ENCODE data around the gene SLC39A11. TPM values are rescaled to one million over a fixed set of nuclear protein-coding genes. Genes with fewer than 3 reads are reported as not detected.

SLC39A11 gene
- total RNA-seq, 2 donors from 2014 or later = 18.1 to 20.1 TPM

DNA sequence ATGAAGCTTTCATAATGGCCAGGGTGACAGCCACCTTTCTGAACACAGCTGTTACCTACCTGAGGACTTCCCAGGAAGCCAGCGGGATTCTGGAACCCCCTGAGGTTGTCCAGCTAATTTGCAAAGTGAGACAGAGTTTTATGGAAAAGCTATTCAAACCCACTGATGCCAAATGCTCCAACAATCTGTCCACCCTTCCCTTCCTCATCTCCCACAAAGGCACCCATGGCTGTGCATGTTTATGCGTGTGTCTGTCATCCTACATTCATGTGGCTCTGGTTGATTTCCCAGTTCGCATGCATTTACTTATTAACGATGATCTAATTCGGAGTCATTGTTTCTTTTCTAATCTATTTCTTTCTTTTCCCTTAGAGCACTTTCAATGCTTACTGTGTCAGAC lies 217.1 kb downstream of the SLC39A11 start:
- no peak overlapping the region for H3K9ac ChIP-seq (ENCODE audit: extremely low read depth, low read length, poor library complexity, severe bottlenecking)
- no peaks in the 10 kb centered on the region for H3K36me3 ChIP-seq (ENCODE audit: control insufficient read depth, insufficient read depth, low read length)
- Mint-ChIP-seq H3K36me3 (ENCODE audit: low read depth) (peaks cover 19% of the 10 kb centered on the region), H3K9me3 (peaks cover 50% of the 10 kb centered on the region), H3K4me1 (no peaks in the 10 kb centered on the region), H3K27me3 (ENCODE audit: insufficient read depth) (peaks cover 10% of the 10 kb centered on the region), H3K4me3 (no peak overlapping the region), H3K27ac (no peak overlapping the region)
- WGBS, 2 experiments (ENCODE audit: insufficient coverage in 1 of 2, insufficient read length in 1 of 2) = 83 to 88% methylated on average over 4 to 5 of the region's 5 CpGs
- peak; percentile 20 for DNase-seq
- no peaks in the 10 kb centered on the region for H3K4me1 ChIP-seq (ENCODE audit: control insufficient read depth, insufficient read depth, low read length)
- H3K4me3 ChIP-seq (ENCODE audit: low read length) = no peak overlapping the region
- TF ChIP-seq, protein P1, sequence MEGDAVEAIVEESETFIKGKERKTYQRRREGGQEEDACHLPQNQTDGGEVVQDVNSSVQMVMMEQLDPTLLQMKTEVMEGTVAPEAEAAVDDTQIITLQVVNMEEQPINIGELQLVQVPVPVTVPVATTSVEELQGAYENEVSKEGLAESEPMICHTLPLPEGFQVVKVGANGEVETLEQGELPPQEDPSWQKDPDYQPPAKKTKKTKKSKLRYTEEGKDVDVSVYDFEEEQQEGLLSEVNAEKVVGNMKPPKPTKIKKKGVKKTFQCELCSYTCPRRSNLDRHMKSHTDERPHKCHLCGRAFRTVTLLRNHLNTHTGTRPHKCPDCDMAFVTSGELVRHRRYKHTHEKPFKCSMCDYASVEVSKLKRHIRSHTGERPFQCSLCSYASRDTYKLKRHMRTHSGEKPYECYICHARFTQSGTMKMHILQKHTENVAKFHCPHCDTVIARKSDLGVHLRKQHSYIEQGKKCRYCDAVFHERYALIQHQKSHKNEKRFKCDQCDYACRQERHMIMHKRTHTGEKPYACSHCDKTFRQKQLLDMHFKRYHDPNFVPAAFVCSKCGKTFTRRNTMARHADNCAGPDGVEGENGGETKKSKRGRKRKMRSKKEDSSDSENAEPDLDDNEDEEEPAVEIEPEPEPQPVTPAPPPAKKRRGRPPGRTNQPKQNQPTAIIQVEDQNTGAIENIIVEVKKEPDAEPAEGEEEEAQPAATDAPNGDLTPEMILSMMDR (conservative IDR thresholded peaks at IDR 0.05) = no peak
- H3K27ac ChIP-seq (ENCODE audit: low read depth, low read length) = no peak overlapping the region
- peaks cover 46% of the 10 kb centered on the region for H3K9me3 ChIP-seq (ENCODE audit: control insufficient read depth, low read length)
- H3K27me3 ChIP-seq (ENCODE audit: control insufficient read depth, insufficient read depth, low read length, poor library complexity, severe bottlenecking) = no peaks in the 10 kb centered on the region

DNA sequence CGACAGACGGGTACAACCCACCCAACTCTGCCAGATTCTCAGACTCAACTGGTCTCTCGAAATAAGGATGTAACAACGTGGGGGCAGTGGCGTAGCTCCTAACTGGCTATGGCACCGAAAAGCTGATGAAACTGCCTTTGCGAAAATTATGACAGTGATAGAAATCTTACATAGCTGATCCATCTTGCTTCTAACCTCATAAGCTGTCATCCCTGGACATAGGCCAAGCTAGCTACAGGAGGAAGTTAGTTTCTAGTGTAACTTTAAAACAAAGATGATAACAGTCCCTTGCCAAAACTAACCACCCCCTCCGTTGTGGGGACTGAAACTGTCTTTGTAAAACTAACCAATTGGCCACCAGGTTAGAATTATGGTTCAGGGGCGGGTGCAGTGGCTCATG lies 220.1 kb downstream of the SLC39A11 start:
- 89 to 94% methylated on average over 7 to 9 of the region's 9 CpGs for WGBS, 2 experiments (ENCODE audit: insufficient coverage in 1 of 2, insufficient read length in 1 of 2)

DNA sequence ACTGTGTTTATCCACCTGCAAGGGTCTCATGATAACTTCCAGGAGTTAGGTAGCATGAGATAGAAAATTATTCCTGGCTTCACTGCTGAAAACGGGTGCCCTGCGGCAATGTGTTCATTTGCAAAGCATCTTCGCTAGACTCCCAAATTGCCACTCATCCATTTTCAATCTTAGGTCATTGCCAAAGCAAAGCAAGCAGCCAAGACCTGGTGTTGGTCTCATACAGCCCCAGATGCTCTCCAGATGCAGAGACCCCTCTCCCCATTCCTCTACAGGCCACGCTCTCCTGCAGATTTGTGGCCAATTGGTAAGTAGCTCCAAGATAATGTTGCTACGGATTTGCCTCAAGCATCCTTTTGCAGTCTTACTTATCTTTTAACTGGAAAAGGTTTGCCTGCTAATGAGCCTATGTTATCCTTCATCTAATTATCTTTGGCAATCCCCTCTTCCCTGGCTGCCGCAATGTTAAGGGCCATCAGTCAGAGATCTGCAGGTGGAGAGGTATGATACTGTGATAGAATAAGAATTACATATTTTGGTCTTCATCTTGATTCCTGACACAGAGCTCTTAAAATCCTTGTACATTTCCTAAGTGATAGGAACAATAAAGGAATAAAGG lies 222.0 kb downstream of the SLC39A11 start:
- peaks cover 1% of the 10 kb centered on the region for H3K27me3 Mint-ChIP-seq (ENCODE audit: insufficient read depth)
- H3K9me3 ChIP-seq (ENCODE audit: control insufficient read depth, low read length) = peaks cover 8% of the 10 kb centered on the region
- H3K4me3 ChIP-seq (ENCODE audit: low read length) = no peak overlapping the region
- peaks cover 4% of the 10 kb centered on the region for H3K36me3 Mint-ChIP-seq (ENCODE audit: low read depth)
- H3K27ac ChIP-seq (ENCODE audit: low read depth, low read length) = no peak overlapping the region
- H3K4me3 Mint-ChIP-seq = no peak overlapping the region
- H3K27me3 ChIP-seq (ENCODE audit: control insufficient read depth, insufficient read depth, low read length, poor library complexity, severe bottlenecking) = no peaks in the 10 kb centered on the region
- no peak for DNase-seq
- 87 to 98% methylated on average over 4 to 6 of the region's 6 CpGs for WGBS, 2 experiments (ENCODE audit: insufficient coverage in 1 of 2, insufficient read length in 1 of 2)
- H3K27ac Mint-ChIP-seq = no peak overlapping the region
- H3K9ac ChIP-seq (ENCODE audit: extremely low read depth, low read length, poor library complexity, severe bottlenecking) = no peak overlapping the region
- no peaks in the 10 kb centered on the region for H3K4me1 ChIP-seq (ENCODE audit: control insufficient read depth, insufficient read depth, low read length)
- H3K9me3 Mint-ChIP-seq = peaks cover 24% of the 10 kb centered on the region
- no peaks in the 10 kb centered on the region for H3K36me3 ChIP-seq (ENCODE audit: control insufficient read depth, insufficient read depth, low read length)
- no peaks in the 10 kb centered on the region for H3K4me1 Mint-ChIP-seq
- TF ChIP-seq, protein P1 (conservative IDR thresholded peaks at IDR 0.05) = no peak

More for the DNA sequence above, 220.1 kb downstream of the SLC39A11 start:
- DNase-seq = no peak
- Mint-ChIP-seq H3K4me1 (no peaks in the 10 kb centered on the region), H3K27me3 (ENCODE audit: insufficient read depth) (peaks cover 8% of the 10 kb centered on the region), H3K9me3 (peaks cover 25% of the 10 kb centered on the region), H3K4me3 (no peak overlapping the region), H3K27ac (no peak overlapping the region), H3K36me3 (ENCODE audit: low read depth) (peaks cover 7% of the 10 kb centered on the region)
- TF ChIP-seq, protein P1 (conservative IDR thresholded peaks at IDR 0.05) = no peak
- H3K4me1 ChIP-seq (ENCODE audit: control insufficient read depth, insufficient read depth, low read length) = no peaks in the 10 kb centered on the region
- no peak overlapping the region for H3K9ac ChIP-seq (ENCODE audit: extremely low read depth, low read length, poor library complexity, severe bottlenecking)
- no peak overlapping the region for H3K27ac ChIP-seq (ENCODE audit: low read depth, low read length)
- H3K36me3 ChIP-seq (ENCODE audit: control insufficient read depth, insufficient read depth, low read length) = no peaks in the 10 kb centered on the region
- H3K9me3 ChIP-seq (ENCODE audit: control insufficient read depth, low read length) = peaks cover 21% of the 10 kb centered on the region
- H3K4me3 ChIP-seq (ENCODE audit: low read length) = no peak overlapping the region
- H3K27me3 ChIP-seq (ENCODE audit: control insufficient read depth, insufficient read depth, low read length, poor library complexity, severe bottlenecking) = no peaks in the 10 kb centered on the region
